Measurements from ENCODE around the gene GALR3.

GRCh38 chr22:37776639-37777005 is 46.6 kb upstream of the GALR3 start:
- TF ChIP-seq CTCF (conservative IDR thresholded peaks at IDR 0.05), result no peak
- TF ChIP-seq EZH2 (IDR thresholded peaks at IDR 0.05; ENCODE audit: low read depth), result no peak
